D341Med (cell line): Measurements from ENCODE around the gene KATNAL1.

Experiments
- DNase-seq: peaks from one replicate; pipeline ENCODE4 v3.0.0; 2012; ENCODE audit warnings: low spot score

Gene KATNAL1

DNA sequence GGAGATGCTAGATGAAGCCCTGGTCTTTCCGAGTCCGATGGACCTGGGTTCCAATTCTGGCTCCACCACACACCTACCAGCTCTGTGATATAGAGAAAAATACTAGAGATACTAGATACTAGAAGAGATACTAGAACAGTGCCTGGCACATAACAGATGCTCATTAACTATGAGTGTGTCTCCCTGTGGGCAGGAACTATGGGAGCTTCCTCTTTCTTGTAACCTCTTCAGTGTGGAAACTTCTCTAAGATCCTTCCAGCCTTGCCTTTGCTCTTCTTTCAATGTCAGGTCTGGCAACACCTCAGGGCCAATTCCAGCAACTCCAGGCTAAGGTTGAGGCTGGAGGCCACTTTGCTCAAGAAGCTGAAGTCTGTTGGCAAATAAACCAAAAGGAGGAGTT lies 143.9 kb downstream of the KATNAL1 start:
- no peak for DNase-seq

DNA sequence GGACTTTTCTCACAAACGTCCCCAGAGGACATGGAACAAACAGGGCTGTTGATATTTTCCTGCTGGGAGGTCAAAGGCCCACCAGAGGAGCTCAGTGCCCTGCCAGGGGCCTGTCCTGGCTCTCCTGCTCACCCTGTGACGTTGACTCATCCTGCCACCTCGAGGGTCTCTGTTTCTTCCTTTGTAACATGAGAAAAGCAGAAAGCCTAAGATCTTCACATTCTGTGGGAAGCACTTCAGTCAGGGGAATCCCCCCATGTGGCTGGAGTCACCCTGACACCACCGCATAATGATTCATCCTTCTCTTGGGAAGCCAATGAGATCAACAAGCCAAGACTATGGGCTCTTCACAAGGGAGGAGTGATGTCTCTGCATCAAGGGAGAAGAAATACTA lies 147.9 kb downstream of the KATNAL1 start:
- no peak for DNase-seq

DNA sequence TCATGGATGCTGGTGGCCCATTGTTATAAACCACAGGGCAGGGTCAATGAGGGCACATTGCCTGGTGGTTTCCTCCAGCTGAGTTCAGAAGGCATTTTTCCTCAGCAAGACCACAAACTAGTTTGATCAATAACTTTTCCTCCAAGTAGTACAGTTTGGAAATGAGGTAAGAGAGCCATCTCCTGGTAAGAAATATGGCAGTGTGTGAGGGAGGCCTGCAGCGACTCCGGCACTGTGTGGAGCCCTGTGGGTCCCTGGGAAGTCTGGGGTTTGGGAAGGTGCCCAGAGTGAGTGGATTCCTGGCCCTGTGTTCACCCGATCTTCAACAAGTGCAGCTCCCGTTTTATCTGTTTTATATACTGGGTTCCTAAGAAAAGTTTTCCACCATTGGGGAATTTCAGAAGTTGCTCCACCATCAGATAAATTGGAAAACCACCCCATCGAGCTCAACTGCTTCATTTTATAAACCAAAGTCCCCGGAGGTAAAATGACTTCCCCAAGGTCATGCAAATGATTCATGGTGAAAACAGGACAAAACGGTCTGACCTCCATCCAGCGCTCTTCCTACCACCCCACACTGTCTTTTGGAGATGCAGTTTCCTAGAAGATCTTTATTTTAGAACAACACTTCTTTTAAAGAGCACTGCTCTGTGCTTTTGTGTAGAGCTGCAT lies 148.4 kb downstream of the KATNAL1 start:
- no peak for DNase-seq

DNA sequence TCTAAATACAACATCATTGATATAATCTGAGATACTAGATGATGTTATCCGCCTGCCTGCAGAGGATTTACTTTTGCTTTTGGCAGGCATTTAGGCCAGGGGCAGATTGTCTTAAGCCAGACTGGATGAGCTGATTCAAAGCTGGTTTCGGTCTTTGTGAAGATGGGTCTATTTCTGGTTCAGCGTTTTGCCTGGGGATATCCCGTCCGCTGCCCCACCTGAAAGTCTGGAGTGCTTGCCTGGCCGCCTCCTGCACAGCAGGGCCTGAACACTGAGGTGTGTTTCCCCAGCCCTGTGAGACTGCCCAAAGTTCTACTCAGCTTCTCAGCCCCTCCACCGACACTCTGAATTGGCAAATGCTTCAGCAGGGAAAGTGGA lies 149.7 kb downstream of the KATNAL1 start:
- no peak for DNase-seq

DNA sequence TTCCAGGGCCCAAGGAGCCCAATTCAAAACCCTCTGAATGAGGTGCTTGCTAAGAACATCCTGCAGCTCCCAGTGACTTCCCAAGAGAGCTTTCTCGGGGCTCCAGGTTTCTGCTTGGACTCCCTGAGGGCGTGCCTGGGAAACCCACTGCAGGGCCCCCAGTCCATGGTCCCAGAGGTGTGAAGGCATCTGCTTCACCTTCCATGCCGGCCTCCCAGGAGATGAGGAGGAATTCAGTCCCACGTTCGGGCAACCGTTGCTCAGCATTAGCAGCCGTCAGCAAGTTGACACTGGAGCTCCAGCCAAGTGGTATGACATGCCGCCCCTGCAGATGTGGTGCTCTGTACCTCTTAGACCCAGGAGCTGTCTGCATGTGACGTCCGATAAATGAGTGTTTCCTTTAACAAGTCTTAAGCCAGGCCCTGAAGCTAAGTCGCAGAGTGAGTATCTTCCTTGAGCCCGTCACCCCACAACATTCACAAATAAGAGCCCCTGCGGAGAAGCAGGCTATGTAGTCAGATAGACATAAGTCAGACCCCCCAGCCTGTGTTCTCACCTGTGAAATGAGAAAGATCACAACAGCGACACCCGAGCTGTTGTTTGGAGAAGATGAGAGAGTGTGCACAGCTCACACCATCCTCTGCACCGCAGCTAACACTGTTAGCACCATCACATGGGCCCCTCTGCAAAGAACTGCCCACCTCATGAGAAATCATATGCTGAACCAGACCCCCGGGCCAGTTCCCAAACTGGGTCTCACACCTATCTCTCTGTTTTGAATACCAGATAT lies 150.3 kb downstream of the KATNAL1 start:
- no peak for DNase-seq

DNA sequence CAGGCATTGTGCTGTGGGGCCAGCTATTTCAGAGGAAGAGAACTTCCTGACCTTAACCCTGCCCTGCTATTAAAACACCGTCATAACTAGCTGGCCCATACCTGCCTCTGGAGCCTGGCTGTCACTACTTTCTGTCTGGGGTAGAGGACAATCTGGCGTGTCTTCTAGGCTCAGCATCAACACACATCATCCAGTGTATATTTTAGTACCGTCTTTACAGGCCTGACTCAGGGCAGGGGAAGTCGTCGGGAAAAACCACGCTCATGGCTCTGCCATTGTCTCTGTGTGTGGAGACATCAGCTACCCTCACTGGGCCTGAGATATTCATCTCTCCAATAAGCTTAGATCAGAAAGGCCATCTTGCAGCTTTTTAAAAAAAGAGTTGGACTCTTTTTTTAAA lies 151.1 kb downstream of the KATNAL1 start:
- no peak for DNase-seq

DNA sequence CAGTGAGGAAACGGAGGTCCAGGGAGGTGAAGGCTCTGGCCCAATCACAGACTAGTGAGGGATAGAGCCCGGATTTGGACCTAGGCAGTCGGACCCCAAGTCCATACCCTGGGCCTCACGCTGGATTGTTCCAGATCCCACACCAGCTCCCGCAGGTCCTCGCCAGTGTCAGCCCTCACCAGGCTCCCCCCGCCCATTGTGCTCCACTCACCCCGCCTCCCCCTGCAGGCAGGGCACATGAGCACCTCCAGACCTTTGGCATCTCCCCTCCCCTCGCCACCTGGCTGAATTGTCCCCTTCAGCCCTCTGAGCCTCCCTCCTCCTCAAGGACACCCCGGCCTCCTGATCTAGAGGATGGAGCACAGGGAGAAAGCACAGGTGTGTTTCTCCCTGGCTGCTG lies 152.4 kb downstream of the KATNAL1 start:
- DNase-seq, result no peak

DNA sequence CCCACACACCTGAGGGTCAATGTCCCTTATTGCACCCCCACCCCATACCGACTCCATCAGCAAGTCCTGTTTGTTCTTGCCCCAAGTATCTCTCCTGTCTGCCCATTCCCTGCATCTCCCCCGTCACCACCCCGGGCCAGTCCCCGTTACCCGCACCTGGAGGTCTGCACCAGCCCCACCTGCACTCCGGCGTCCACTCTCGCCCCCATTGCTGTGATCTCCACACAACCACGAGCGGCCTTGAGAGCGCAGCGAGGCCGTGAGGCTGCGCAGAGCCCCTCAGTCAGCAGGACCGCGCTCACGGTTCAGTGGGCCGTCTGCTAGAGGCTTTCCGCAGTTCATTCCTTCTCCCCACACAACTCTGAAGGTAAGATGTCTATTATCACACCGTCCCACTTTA lies 152.8 kb downstream of the KATNAL1 start:
- DNase-seq, result no peak

DNA sequence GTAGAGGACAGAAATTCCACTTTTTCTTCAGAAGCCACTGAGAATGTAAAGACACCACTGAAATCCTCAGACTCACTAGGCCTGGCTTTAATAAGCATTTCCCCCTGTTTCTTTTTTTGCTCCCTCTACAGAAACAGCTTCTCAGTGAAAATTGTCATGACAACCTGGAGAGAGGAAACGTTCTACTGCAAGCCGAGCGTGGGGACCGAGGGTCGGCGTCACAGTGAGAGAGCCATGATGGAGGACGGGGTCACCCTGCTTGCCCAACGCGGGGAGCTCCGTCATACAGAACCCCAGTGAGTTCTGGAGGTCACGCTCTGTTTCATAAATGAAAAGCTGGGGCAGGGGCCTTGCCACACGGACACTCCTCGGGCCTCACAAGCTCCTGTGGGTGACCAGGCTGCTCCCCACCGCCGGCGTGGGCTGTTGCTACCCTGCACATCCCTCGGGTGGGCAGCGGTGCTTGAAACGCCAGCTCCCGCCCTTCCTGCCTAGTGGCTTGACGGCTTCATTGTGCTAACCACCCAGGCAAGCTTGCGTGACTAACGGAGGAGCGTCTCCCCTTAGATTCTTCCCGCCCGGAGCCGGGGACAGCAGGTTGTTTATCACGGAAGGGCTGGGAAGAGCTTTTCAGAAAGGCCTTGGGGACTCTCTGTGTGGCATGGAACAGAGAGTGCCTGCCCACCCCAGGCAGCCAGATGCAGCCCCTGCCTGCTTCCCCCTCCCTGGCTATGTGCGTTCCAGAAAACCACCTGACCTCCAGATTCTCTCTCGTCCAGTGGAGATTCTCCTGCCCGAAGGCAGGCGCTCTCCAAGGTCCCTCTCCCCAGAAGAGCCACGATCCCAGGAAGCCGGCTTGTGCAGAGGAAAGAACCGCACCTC lies 153.6 kb downstream of the KATNAL1 start:
- DNase-seq, result no peak
